ENCODE data around the gene FRAS1. TPM values are rescaled to one million over a fixed set of nuclear protein-coding genes. Genes with fewer than 3 reads are reported as not detected.

Gene FRAS1
- total RNA-seq, 1 experiment from 2014 or later = 0.23 TPM

DNA sequence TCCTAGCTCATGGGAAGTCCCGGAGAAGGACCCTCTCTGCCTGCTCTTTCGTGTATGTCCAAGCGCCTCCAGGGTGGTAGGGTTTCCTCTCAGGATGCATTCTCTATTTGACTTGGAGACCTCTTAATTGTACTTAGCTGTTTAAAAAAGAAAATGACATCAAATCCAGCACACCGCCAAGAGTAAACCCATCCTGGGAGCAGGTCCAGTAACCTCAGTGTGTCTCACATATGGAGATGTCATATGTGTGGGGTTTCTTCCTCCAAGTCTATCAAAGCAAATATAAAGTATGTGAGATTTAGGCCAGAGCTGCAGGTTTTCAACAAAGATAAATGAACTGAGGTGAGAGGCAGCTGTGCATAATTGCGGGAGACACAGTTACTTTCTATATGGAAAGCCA lies 285.0 kb downstream of the FRAS1 start:
- H3K36me3 ChIP-seq (ENCODE audit: control insufficient read depth, insufficient read depth, low read length) = no peaks in the 10 kb centered on the region
- TF ChIP-seq SIN3A (IDR thresholded peaks at IDR 0.05; ENCODE audit: borderline replicate concordance, insufficient read depth, low read depth, low read length) (no peak), TCF7L2 (IDR thresholded peaks at IDR 0.05; ENCODE audit: low read depth, low read length) (no peak), POLR2AphosphoS5 (IDR thresholded peaks at IDR 0.05; ENCODE audit: low read depth, low read length) (no peak)
- TF ChIP-seq, protein P1, sequence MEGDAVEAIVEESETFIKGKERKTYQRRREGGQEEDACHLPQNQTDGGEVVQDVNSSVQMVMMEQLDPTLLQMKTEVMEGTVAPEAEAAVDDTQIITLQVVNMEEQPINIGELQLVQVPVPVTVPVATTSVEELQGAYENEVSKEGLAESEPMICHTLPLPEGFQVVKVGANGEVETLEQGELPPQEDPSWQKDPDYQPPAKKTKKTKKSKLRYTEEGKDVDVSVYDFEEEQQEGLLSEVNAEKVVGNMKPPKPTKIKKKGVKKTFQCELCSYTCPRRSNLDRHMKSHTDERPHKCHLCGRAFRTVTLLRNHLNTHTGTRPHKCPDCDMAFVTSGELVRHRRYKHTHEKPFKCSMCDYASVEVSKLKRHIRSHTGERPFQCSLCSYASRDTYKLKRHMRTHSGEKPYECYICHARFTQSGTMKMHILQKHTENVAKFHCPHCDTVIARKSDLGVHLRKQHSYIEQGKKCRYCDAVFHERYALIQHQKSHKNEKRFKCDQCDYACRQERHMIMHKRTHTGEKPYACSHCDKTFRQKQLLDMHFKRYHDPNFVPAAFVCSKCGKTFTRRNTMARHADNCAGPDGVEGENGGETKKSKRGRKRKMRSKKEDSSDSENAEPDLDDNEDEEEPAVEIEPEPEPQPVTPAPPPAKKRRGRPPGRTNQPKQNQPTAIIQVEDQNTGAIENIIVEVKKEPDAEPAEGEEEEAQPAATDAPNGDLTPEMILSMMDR (IDR thresholded peaks at IDR 0.05) = no peak
- TF ChIP-seq, protein P2, sequence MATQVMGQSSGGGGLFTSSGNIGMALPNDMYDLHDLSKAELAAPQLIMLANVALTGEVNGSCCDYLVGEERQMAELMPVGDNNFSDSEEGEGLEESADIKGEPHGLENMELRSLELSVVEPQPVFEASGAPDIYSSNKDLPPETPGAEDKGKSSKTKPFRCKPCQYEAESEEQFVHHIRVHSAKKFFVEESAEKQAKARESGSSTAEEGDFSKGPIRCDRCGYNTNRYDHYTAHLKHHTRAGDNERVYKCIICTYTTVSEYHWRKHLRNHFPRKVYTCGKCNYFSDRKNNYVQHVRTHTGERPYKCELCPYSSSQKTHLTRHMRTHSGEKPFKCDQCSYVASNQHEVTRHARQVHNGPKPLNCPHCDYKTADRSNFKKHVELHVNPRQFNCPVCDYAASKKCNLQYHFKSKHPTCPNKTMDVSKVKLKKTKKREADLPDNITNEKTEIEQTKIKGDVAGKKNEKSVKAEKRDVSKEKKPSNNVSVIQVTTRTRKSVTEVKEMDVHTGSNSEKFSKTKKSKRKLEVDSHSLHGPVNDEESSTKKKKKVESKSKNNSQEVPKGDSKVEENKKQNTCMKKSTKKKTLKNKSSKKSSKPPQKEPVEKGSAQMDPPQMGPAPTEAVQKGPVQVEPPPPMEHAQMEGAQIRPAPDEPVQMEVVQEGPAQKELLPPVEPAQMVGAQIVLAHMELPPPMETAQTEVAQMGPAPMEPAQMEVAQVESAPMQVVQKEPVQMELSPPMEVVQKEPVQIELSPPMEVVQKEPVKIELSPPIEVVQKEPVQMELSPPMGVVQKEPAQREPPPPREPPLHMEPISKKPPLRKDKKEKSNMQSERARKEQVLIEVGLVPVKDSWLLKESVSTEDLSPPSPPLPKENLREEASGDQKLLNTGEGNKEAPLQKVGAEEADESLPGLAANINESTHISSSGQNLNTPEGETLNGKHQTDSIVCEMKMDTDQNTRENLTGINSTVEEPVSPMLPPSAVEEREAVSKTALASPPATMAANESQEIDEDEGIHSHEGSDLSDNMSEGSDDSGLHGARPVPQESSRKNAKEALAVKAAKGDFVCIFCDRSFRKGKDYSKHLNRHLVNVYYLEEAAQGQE (IDR thresholded peaks at IDR 0.05; ENCODE audit: insufficient read depth in 1 of 2, low read depth in 2 of 2, low read length in 1 of 2) = no peak
- in situ Hi-C loops (cut with HindIII; ENCODE audit: low pct_unique_long_range_greater_than_20kb, low sequenced_read_pairs) = no loop called here
- no peaks in the 10 kb centered on the region for H3K27me3 ChIP-seq (ENCODE audit: control insufficient read depth, insufficient read depth, low read length)
- DNase-seq (ENCODE audit: low read depth, low spot score) (no peak), ATAC-seq (no peak)
- BruUV-seq (replicated peaks) = no TSS peak
- CTCF ChIA-PET = no interaction called here
- no peaks in the 10 kb centered on the region for H3K9me3 ChIP-seq (ENCODE audit: control insufficient read depth, insufficient read depth, low read depth, low read length)
- no peak overlapping the region for H3K27ac ChIP-seq (ENCODE audit: low read length)
- no peak overlapping the region for H3K4me3 ChIP-seq (ENCODE audit: low read depth in 2 of 2, low read length in 2 of 2)
- intact Hi-C loops (cut with micrococcal nuclease; ENCODE audit: unreplicated experiment) = no loop called here
- H3K4me1 ChIP-seq (ENCODE audit: control insufficient read depth, insufficient read depth, low read length) = no peaks in the 10 kb centered on the region
- POLR2A ChIA-PET = interaction anchor here (0.6 kb wide), 1 partner anchor 1583 kb away, joined by 7 read pairs; no protein-coding TSS in a partner anchor

DNA sequence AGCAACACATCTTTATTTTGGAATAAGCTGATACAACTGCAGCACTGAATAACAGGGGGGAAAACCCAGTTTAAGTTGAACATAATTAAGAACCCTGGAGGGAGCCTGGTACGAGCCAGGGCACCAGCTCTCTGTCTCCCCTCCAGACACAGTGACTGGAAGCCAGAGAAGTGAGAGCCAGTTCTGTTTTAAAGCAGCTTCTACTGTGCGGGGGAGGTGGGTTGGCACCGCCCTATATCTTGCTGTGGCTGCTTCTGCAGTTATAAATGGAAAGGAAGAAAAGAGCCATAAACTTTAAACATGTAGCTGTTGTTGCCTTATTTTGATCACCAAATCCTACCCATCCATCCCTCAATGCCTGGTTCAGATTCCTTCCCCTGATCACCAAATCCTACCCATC lies 286.6 kb downstream of the FRAS1 start:
- CTCF ChIA-PET = interaction anchor here (0.5 kb wide), 1 partner anchor 81 kb away, joined by 6 read pairs; no protein-coding TSS in a partner anchor
- BruUV-seq (replicated peaks) = no TSS peak
- in situ Hi-C loops (cut with HindIII; ENCODE audit: low pct_unique_long_range_greater_than_20kb, low sequenced_read_pairs) = no loop called here
- ATAC-seq (no peak), DNase-seq (ENCODE audit: low read depth, low spot score) (no peak)
- H3K27me3 ChIP-seq (ENCODE audit: control insufficient read depth, insufficient read depth, low read length) = no peaks in the 10 kb centered on the region
- no peaks in the 10 kb centered on the region for H3K4me1 ChIP-seq (ENCODE audit: control insufficient read depth, insufficient read depth, low read length)
- H3K27ac ChIP-seq (ENCODE audit: low read length) = no peak overlapping the region
- H3K9me3 ChIP-seq (ENCODE audit: control insufficient read depth, insufficient read depth, low read depth, low read length) = no peaks in the 10 kb centered on the region
- no peaks in the 10 kb centered on the region for H3K36me3 ChIP-seq (ENCODE audit: control insufficient read depth, insufficient read depth, low read length)
- no peak overlapping the region for H3K4me3 ChIP-seq (ENCODE audit: low read depth in 2 of 2, low read length in 2 of 2)
- TF ChIP-seq SIN3A (IDR thresholded peaks at IDR 0.05; ENCODE audit: borderline replicate concordance, insufficient read depth, low read depth, low read length) (no peak), POLR2AphosphoS5 (IDR thresholded peaks at IDR 0.05; ENCODE audit: low read depth, low read length) (no peak), TCF7L2 (IDR thresholded peaks at IDR 0.05; ENCODE audit: low read depth, low read length) (no peak)
- TF ChIP-seq, protein P1 (IDR thresholded peaks at IDR 0.05) = no peak
- TF ChIP-seq, protein P2 (IDR thresholded peaks at IDR 0.05; ENCODE audit: insufficient read depth in 1 of 2, low read depth in 2 of 2, low read length in 1 of 2) = no peak
- POLR2A ChIA-PET = interaction anchor here (0.7 kb wide), 1 partner anchor 16 kb away, joined by 3 read pairs; no protein-coding TSS in a partner anchor
- intact Hi-C loops (cut with micrococcal nuclease; ENCODE audit: unreplicated experiment) = no loop called here

Data from Panc1 (cell line).